Adrenal gland (tissue), 12 donors: Measurements from ENCODE around the gene WNT7A. TPM values are rescaled to one million over a fixed set of nuclear protein-coding genes. Genes with fewer than 3 reads are reported as not detected.

Experiments
- DNase-seq, 7 donors: peaks; one replicate each; pipeline ENCODE4 v3.0.0-alpha.2; 2019 to 2020
- H3K27ac ChIP-seq, 5 donors: fragments of 200-600 bp; sonication (generic) in 4 of 5; 1 replicate in 3 of 5; 2 replicates in 2 of 5; pipeline versions ENCODE4 v1.5.1 to v1.8.0; 2016 to 2020; ENCODE audit warnings: mild to moderate bottlenecking in 1 of 5
- H3K27me3 ChIP-seq: fragments of 200-600 bp; 2 replicates; pipeline ENCODE4 v1.8.0; 2021
- H3K36me3 ChIP-seq, 2 donors: fragments of 200-600 bp; replicated peaks in 1 of 2; 1 replicate in 1 of 2; 2 replicates in 1 of 2; pipeline versions ENCODE4 v1.5.1 to v1.8.0; 2018 to 2022
- H3K4me1 ChIP-seq, 2 donors: fragments of 200-600 bp; replicated peaks in 1 of 2; 1 replicate in 1 of 2; 2 replicates in 1 of 2; pipeline versions ENCODE4 v1.5.1 to v1.8.0; 2018 to 2021
- H3K4me3 ChIP-seq, 4 donors: fragments of 200-600 bp; sonication (generic) in 3 of 4; one replicate each; pipeline ENCODE4 v1.5.1; 2016 to 2018
- H3K9me3 ChIP-seq, 3 donors: fragments of 200-600 bp; sonication (generic) in 1 of 3; replicated peaks in 1 of 3; 1 replicate in 2 of 3; 2 replicates in 1 of 3; pipeline versions ENCODE4 v1.5.1 to v1.8.0; 2016 to 2021
- CTCF ChIP-seq, 6 experiments: fragments of 450-650 bp in 4 of 6; fragments of 200-600 bp in 2 of 6; sonication (generic) in 1 of 6; IDR thresholded peaks; 1 replicate in 5 of 6; 2 replicates in 1 of 6; pipeline versions ENCODE4 v1.5.1 to v1.8.0; 2016 to 2021; ENCODE audit warnings: antibody characterized with exemption in 6 of 6, mild to moderate bottlenecking in 2 of 6, moderate library complexity in 1 of 6
- POLR2A ChIP-seq, 2 donors: fragments of 450-650 bp; IDR thresholded peaks; one replicate each; pipeline ENCODE4 v1.6.1; 2017; ENCODE audit warnings: antibody characterized with exemption in 2 of 2, mild to moderate bottlenecking in 2 of 2, moderate library complexity in 1 of 2
- WGBS, 4 donors: extraction: QIAGEN DNeasy Blood & Tissue Kit in 2 of 4; methylation state at CpG; one replicate each; pipeline versions ENCODE4 v1.1.5 to v1.1.7; 2013 to 2017; 5-methylcytosine and 5-hydroxymethylcytosine counted together
- intact Hi-C, 2 donors: fragments of 100-400 bp; cut with DNase I; formaldehyde crosslinking; loops; one replicate each; pipeline versions ENCODE4 v1.14.1 to v1.15.0; 2022 to 2023
- polyA plus RNA-seq, 3 donors: library from polyadenylated mRNA; stranded (reverse); fragments of 200-250 nt in 2 of 3; fragments of 350-450 nt in 1 of 3; fragmentation: Illumina TruSeq in 1 of 3; extraction: RNeasy Lipid Tissue Mini Kit (QIAGEN cat#74804) in 1 of 3; gene quantifications; one replicate each; pipeline ENCODE4 v1.2.3, GENCODE V29; 2013 to 2014
- total RNA-seq, 9 donors: library from RNA; depleted of rRNA in 4 of 9; stranded (reverse); fragments of >200 nt in 4 of 9; fragments of 120-200 nt in 1 of 9; fragmentation: NEBNext Ultra II Directional in 1 of 9; extraction: Animal tissue kit (Norgen Biotek cat#: 25700) in 1 of 9; gene quantifications; one replicate each; pipeline versions ENCODE4 v1.1.0 to v1.2.4, GENCODE V29; 2013 to 2023
- donor health status: healthy with polysubstance abuse.
- donor health status: Bipolar disorder and iron deficiency.
- donor health status: DM: yes; HTN: yes; CAD: no.
- donor health status: DM: no; HTN: no; CAD: no.
- donor health status: DM: no; HTN: no; CAD: no.
- donor health status: DM: yes; HTN: yes; CAD: no.

WNT7A gene
- total and polyA plus RNA-seq, 12 donors: under 0.01 TPM; not detected in 11

GRCh38 chr3:13832130-13832529, 47.7 kb downstream of the WNT7A start:
- Histone ChIP-seq H3K4me1 (no peaks in the 10 kb centered on the region), H3K36me3 (no peaks in the 10 kb centered on the region), H3K27me3 (peaks cover 8% of the 10 kb centered on the region), H3K27ac (no peak overlapping the region), H3K9me3 (no peaks in the 10 kb centered on the region), H3K4me3 (no peak overlapping the region)
- intact Hi-C loops: no loop called here
- TF ChIP-seq POLR2A (IDR thresholded peaks at IDR 0.05) (no peak), CTCF (IDR thresholded peaks at IDR 0.05) (no peak)
- DNase-seq: no peak

- Histone ChIP-seq H3K4me1 (no peaks in the 10 kb centered on the region), H3K36me3 (no peaks in the 10 kb centered on the region), H3K4me3 (no peak overlapping the region), H3K27ac (no peak overlapping the region), H3K9me3 (no peaks in the 10 kb centered on the region), H3K27me3 (peaks cover 8% of the 10 kb centered on the region)
- no peak for TF ChIP-seq CTCF (IDR thresholded peaks at IDR 0.05)
- no peak for TF ChIP-seq POLR2A (IDR thresholded peaks at IDR 0.05)
- intact Hi-C loops: no loop called here
- no peak for DNase-seq
- 78 to 92% (median 82%) methylated on average over 5 to 8 of the region's 8 CpGs for WGBS, 4 donors
These were observed 48.4 kb downstream of the WNT7A start for GRCh38 chr3:13831386-13831996.

- TF ChIP-seq CTCF (IDR thresholded peaks at IDR 0.05): no peak
- no peak for TF ChIP-seq POLR2A (IDR thresholded peaks at IDR 0.05)
- Histone ChIP-seq H3K36me3 (no peaks in the 10 kb centered on the region), H3K4me3 (no peak overlapping the region), H3K4me1 (no peaks in the 10 kb centered on the region), H3K27me3 (no peaks in the 10 kb centered on the region), H3K9me3 (no peaks in the 10 kb centered on the region), H3K27ac (no peak overlapping the region)
- 74 to 86% (median 79%) methylated on average over 11 of the region's 11 CpGs for WGBS, 4 donors
- DNase-seq: no peak
- intact Hi-C loops: no loop called here
These were observed 50.6 kb downstream of the WNT7A start for GRCh38 chr3:13829311-13829710.

- H3K4me3 ChIP-seq: no peak overlapping the region
- H3K4me1 ChIP-seq: no peaks in the 10 kb centered on the region
- no peak overlapping the region for H3K27ac ChIP-seq
- H3K36me3 ChIP-seq: no peaks in the 10 kb centered on the region
- WGBS, 4 donors: 76 to 84% (median 81%) methylated on average over 5 to 9 of the region's 9 CpGs
- DNase-seq: no peak
- H3K27me3 ChIP-seq: no peaks in the 10 kb centered on the region
- no peak for TF ChIP-seq CTCF (IDR thresholded peaks at IDR 0.05)
- no peak for TF ChIP-seq POLR2A (IDR thresholded peaks at IDR 0.05)
- intact Hi-C loops: no loop called here
- H3K9me3 ChIP-seq: no peaks in the 10 kb centered on the region
These were observed 51.2 kb downstream of the WNT7A start for GRCh38 chr3:13828501-13829265.
